Peyer's patch (tissue), 4 donors: ENCODE measurements around the gene ANO2.
A peak's percentile ranks its signal among the peaks of the same experiment; 100 is the strongest.

Experiments used
- POLR2A ChIP-seq, 2 donors: fragments of 450-650 bp; IDR thresholded peaks; one replicate each; pipeline ENCODE4 v1.5.1; 2017; ENCODE audit warnings: antibody characterized with exemption in 2 of 2, mild to moderate bottlenecking in 2 of 2, moderate library complexity in 2 of 2
- TF ChIP-seq, protein P1 (sequence below), 6 experiments: fragments of 450-650 bp in 4 of 6; fragments of 200-600 bp in 2 of 6; sonication (generic) in 1 of 6; IDR thresholded peaks; one replicate each; pipeline ENCODE4 v1.5.1; 2017 to 2019; ENCODE audit warnings: antibody characterized with exemption in 6 of 6, mild to moderate bottlenecking in 3 of 6, moderate library complexity in 1 of 6

DNA sequence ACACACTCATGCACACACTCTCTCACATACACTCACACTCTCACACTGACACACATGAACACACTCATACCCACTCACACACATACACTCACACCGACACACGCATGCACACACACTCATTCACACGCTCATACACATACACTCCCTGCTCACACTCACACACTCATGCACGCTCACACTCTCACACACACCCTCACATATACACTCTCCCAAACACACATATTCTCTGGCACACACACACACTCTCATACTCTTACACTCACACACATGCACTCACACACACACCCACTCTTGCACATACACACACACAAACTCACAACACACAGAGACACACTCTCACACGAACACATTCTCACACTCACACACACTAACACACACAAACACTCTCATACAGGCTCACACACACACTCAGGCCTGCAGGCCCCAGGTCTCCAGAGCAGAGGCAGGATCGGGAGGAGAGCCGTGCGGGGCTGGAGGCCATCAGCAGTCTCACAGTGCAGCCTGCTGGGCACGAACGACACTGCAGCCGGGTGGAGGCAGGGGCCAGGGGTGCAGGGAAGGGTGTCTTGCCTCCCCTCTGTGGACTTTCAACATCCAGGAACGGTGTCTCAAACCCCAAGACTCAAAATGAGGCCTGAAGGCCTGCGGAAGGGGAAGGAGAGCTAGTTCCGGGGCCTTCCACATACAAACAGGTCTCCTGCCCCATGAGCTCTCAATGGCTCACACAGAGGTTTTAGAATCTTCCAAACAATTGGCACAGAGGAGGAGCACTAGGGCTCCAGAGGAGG lies 148.7 kb downstream of the ANO2 start:
- no peak for TF ChIP-seq POLR2A (IDR thresholded peaks at IDR 0.05)
- TF ChIP-seq, protein P1, sequence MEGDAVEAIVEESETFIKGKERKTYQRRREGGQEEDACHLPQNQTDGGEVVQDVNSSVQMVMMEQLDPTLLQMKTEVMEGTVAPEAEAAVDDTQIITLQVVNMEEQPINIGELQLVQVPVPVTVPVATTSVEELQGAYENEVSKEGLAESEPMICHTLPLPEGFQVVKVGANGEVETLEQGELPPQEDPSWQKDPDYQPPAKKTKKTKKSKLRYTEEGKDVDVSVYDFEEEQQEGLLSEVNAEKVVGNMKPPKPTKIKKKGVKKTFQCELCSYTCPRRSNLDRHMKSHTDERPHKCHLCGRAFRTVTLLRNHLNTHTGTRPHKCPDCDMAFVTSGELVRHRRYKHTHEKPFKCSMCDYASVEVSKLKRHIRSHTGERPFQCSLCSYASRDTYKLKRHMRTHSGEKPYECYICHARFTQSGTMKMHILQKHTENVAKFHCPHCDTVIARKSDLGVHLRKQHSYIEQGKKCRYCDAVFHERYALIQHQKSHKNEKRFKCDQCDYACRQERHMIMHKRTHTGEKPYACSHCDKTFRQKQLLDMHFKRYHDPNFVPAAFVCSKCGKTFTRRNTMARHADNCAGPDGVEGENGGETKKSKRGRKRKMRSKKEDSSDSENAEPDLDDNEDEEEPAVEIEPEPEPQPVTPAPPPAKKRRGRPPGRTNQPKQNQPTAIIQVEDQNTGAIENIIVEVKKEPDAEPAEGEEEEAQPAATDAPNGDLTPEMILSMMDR (IDR thresholded peaks at IDR 0.05) = peak in 5 of 6 experiments; percentile 25 to 89 (median 82)
